Measurements from ENCODE around the gene GARIN3.
"Not testable (repeated sequence)": the region's sequence is repeated elsewhere in the genome, so short reads cannot be mapped to it uniquely, and the experiment has no call there.

The GARIN3 gene

GRCh38 chr5:157166214-157167213 is at the start of gene GARIN3:
TSS of gene GARIN3 (minus strand) at chr5:157166264. CDS start at chr5:157166168, 96 bp downstream.
- peak; percentile 8 for DNase-seq
- ATAC-seq: no peak

GRCh38 chr5:157215514-157216167 is 49.6 kb upstream of the GARIN3 start:
- DNase-seq (peak; percentile 59), ATAC-seq (peak; percentile 25)

GRCh38 chr5:157214861-157215513 is 48.9 kb upstream of the GARIN3 start:
- DNase-seq (no peak), ATAC-seq (peak; percentile 24)

- no peak for DNase-seq
- ATAC-seq: no peak
Measured at GRCh38 chr5:157214415-157214814, 48.4 kb upstream of the GARIN3 start.

- DNase-seq (no peak), ATAC-seq (peak; percentile 52)
Measured at GRCh38 chr5:157213527-157214243, 47.6 kb upstream of the GARIN3 start.

GRCh38 chr5:157212307-157212706 is 46.2 kb upstream of the GARIN3 start:
- DNase-seq: no peak
- ATAC-seq: no peak

GRCh38 chr5:157210652-157211051 is 44.6 kb upstream of the GARIN3 start:
- ATAC-seq, DNase-seq: not testable (repeated sequence)

GRCh38 chr5:157205708-157206107 is 39.6 kb upstream of the GARIN3 start:
- DNase-seq: no peak
- no peak for ATAC-seq

GRCh38 chr5:157204765-157205164 is 38.7 kb upstream of the GARIN3 start:
- ATAC-seq (no peak), DNase-seq (no peak)

- no peak for ATAC-seq
- no peak for DNase-seq
Measured at GRCh38 chr5:157203417-157203816, 37.4 kb upstream of the GARIN3 start.

GRCh38 chr5:157201857-157202256 is 35.8 kb upstream of the GARIN3 start:
- no peak for ATAC-seq

GRCh38 chr5:157198277-157198986 is 32.4 kb upstream of the GARIN3 start:
- ATAC-seq (peak; percentile 80), DNase-seq (peak; percentile 67)

More at GRCh38 chr5:157201857-157202256, 35.8 kb upstream of the GARIN3 start:
- DNase-seq: no peak

GRCh38 chr5:157197086-157197485 is 31.0 kb upstream of the GARIN3 start:
- DNase-seq (peak; percentile 29), ATAC-seq (peak; percentile 26)

GRCh38 chr5:157196045-157196444 is 30.0 kb upstream of the GARIN3 start:
- DNase-seq: no peak
- no peak for ATAC-seq

GRCh38 chr5:157193699-157194424 is 27.8 kb upstream of the GARIN3 start:
- ATAC-seq: no peak
- DNase-seq: peak; percentile 12

- DNase-seq (peak; percentile 52), ATAC-seq (peak; percentile 53)
Measured at GRCh38 chr5:157189223-157189622, 23.2 kb upstream of the GARIN3 start.

- peak; percentile 26 for ATAC-seq
Measured at GRCh38 chr5:157188270-157188669, 22.2 kb upstream of the GARIN3 start.

GRCh38 chr5:157187046-157187754 is 21.1 kb upstream of the GARIN3 start:
- DNase-seq (no peak), ATAC-seq (no peak)

More at GRCh38 chr5:157188270-157188669, 22.2 kb upstream of the GARIN3 start:
- no peak for DNase-seq

- DNase-seq (no peak), ATAC-seq (peak; percentile 3)
Measured at GRCh38 chr5:157186309-157187045, 20.4 kb upstream of the GARIN3 start.

All from stimulated activated naive CD8-positive, alpha-beta T cell treated with anti-CD3 and anti-CD28 coated beads, Interleukin-15, Interleukin-2, amounts not matched to agents 100 U/mL and 50 U/mL, for 24 hours (primary cell).